GM21825 (cell line): ENCODE data around the gene SMG9.
A peak's percentile ranks its signal among the peaks of the same experiment; 100 is the strongest.

ENCODE experiments used
- ATAC-seq: cut with Tn5 transposase; IDR thresholded peaks from one replicate; pipeline ENCODE4 v1.9.1; 2021; ENCODE audit warnings: mild to moderate bottlenecking, moderate library complexity; ENCODE audit not compliant: unreplicated experiment

Gene SMG9

GRCh38 chr19:43754503-43755255, at the start of gene SMG9:
TSS of gene SMG9 (minus strand) at chr19:43754962. CDS start at chr19:43750741, 4,221 bp downstream.
- peak; percentile 50 for ATAC-seq

- no peak for ATAC-seq
Observed at GRCh38 chr19:43804432-43804831, 49.7 kb upstream of the SMG9 start.

GRCh38 chr19:43802216-43802951, 47.6 kb upstream of the SMG9 start, which contains the start of gene LYPD5:
TSS of gene LYPD5 (minus strand) at chr19:43802447. CDS start at chr19:43802380, 67 bp downstream.
- no peak for ATAC-seq

GRCh38 chr19:43799502-43800142, 44.9 kb upstream of the SMG9 start:
- no peak for ATAC-seq

- ATAC-seq, result no peak
Observed at GRCh38 chr19:43798546-43799409, 44.0 kb upstream of the SMG9 start.

- no peak for ATAC-seq
Observed at GRCh38 chr19:43798026-43798545, 43.3 kb upstream of the SMG9 start.

- ATAC-seq, result no peak
Observed at GRCh38 chr19:43797556-43797955, 42.8 kb upstream of the SMG9 start.

GRCh38 chr19:43797118-43797517, 42.4 kb upstream of the SMG9 start:
- no peak for ATAC-seq

GRCh38 chr19:43790587-43790986, 35.8 kb upstream of the SMG9 start:
- ATAC-seq, result no peak

GRCh38 chr19:43789029-43789428, 34.3 kb upstream of the SMG9 start:
- no peak for ATAC-seq

- no peak for ATAC-seq
Observed at GRCh38 chr19:43786665-43787064, 31.9 kb upstream of the SMG9 start.

- ATAC-seq, result no peak
Observed at GRCh38 chr19:43784981-43785808, 30.4 kb upstream of the SMG9 start.

- ATAC-seq, result no peak
Observed at GRCh38 chr19:43784241-43784980, 29.6 kb upstream of the SMG9 start.

GRCh38 chr19:43783636-43784035, 28.9 kb upstream of the SMG9 start:
- ATAC-seq, result no peak

- no peak for ATAC-seq
Observed at GRCh38 chr19:43782689-43783231, 28.0 kb upstream of the SMG9 start.

GRCh38 chr19:43782311-43782660, 27.5 kb upstream of the SMG9 start:
- no peak for ATAC-seq

GRCh38 chr19:43781630-43782310, 27.0 kb upstream of the SMG9 start:
- no peak for ATAC-seq
